Mucosa of stomach (tissue), 1 donor: ENCODE results near the gene KIF13A.

Source experiments
- H3K27me3 ChIP-seq: one replicate; pipeline ENCODE4 v1.7.0; 2013; ENCODE audit warnings: mild to moderate bottlenecking, low read length; ENCODE audit not compliant: control insufficient read depth, insufficient read depth
- H3K36me3 ChIP-seq: one replicate; pipeline ENCODE4 v1.7.0; 2013; ENCODE audit warnings: low read length; ENCODE audit not compliant: control insufficient read depth, insufficient read depth
- H3K4me1 ChIP-seq: one replicate; pipeline ENCODE4 v1.7.0; 2013; ENCODE audit warnings: mild to moderate bottlenecking, low read length; ENCODE audit not compliant: control insufficient read depth, insufficient read depth
- H3K4me3 ChIP-seq: one replicate; pipeline ENCODE4 v1.7.0; 2013; ENCODE audit warnings: low read length
- H3K9ac ChIP-seq: one replicate; pipeline ENCODE4 v1.7.0; 2013; ENCODE audit warnings: mild to moderate bottlenecking, low read length, moderate library complexity
- H3K9me3 ChIP-seq: one replicate; pipeline ENCODE4 v1.7.0; 2013; ENCODE audit warnings: mild to moderate bottlenecking, low read length, moderate library complexity; ENCODE audit not compliant: control insufficient read depth
- donor health status: Pancreatic carcinoma.

Gene KIF13A

DNA sequence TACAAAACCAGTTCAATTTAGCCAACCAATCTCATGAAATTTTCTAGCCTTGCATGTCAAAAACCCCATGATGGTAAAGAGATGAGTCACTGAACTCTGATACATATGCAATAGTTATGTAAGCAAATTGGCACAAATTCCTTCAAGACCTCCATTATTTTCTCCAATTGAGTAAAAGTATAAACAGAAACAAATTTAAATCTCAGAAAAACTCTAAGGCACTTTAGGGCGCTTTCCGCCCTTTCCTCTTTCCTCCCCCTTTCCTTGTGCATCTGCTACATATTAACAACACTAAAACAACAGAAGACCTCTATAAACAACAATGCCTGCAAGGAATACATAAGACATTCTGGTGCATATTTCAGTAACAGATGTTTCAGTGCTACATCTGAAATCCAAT lies 48.5 kb downstream of the KIF13A start:
- Histone ChIP-seq H3K36me3 (no peaks in the 10 kb centered on the region), H3K4me1 (peaks cover 2% of the 10 kb centered on the region), H3K27me3 (no peaks in the 10 kb centered on the region), H3K4me3 (no peak overlapping the region), H3K9ac (no peak overlapping the region), H3K9me3 (no peaks in the 10 kb centered on the region)

- no peaks in the 10 kb centered on the region for H3K27me3 ChIP-seq
- no peak overlapping the region for H3K9ac ChIP-seq
- no peaks in the 10 kb centered on the region for H3K36me3 ChIP-seq
- H3K4me1 ChIP-seq = peaks cover 19% of the 10 kb centered on the region
- H3K4me3 ChIP-seq = no peak overlapping the region
- H3K9me3 ChIP-seq = no peaks in the 10 kb centered on the region
Measured at GRCh38 chr6:17935188-17936149, 52.0 kb downstream of the KIF13A start.

- no peak overlapping the region for H3K9ac ChIP-seq
- no peak overlapping the region for H3K4me3 ChIP-seq
- no peaks in the 10 kb centered on the region for H3K9me3 ChIP-seq
- peaks cover 25% of the 10 kb centered on the region for H3K4me1 ChIP-seq
- no peaks in the 10 kb centered on the region for H3K27me3 ChIP-seq
- H3K36me3 ChIP-seq = no peaks in the 10 kb centered on the region
Measured at GRCh38 chr6:17933716-17934115, 53.7 kb downstream of the KIF13A start.

GRCh38 chr6:17932330-17932852 lies 55.0 kb downstream of the KIF13A start:
- H3K4me3 ChIP-seq = no peak overlapping the region
- no peaks in the 10 kb centered on the region for H3K9me3 ChIP-seq
- H3K27me3 ChIP-seq = no peaks in the 10 kb centered on the region
- H3K36me3 ChIP-seq = no peaks in the 10 kb centered on the region
- peak overlapping the region; percentile 11 for H3K9ac ChIP-seq
- peaks cover 25% of the 10 kb centered on the region for H3K4me1 ChIP-seq

DNA sequence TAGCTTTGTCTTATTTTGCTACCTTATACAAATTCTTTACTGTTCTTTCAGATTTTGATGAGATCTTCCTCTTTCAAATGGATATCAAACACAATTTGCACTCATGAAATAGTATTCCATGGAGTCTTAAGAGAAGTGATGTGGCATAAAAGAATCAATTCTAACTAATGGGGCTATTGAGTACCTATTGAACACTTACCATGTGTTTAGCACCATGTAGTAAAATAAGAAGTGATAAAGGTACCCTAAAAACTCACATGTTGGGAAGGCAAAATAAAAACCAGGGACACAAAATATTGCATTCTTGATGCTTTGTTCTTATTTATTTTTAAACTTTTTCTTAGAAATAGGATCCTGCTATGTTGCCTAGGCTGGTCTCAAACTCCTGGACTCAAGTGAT lies 56.2 kb downstream of the KIF13A start:
- H3K27me3 ChIP-seq = no peaks in the 10 kb centered on the region
- no peak overlapping the region for H3K4me3 ChIP-seq
- no peaks in the 10 kb centered on the region for H3K9me3 ChIP-seq
- H3K36me3 ChIP-seq = no peaks in the 10 kb centered on the region
- H3K4me1 ChIP-seq = peaks cover 25% of the 10 kb centered on the region
- no peak overlapping the region for H3K9ac ChIP-seq

DNA sequence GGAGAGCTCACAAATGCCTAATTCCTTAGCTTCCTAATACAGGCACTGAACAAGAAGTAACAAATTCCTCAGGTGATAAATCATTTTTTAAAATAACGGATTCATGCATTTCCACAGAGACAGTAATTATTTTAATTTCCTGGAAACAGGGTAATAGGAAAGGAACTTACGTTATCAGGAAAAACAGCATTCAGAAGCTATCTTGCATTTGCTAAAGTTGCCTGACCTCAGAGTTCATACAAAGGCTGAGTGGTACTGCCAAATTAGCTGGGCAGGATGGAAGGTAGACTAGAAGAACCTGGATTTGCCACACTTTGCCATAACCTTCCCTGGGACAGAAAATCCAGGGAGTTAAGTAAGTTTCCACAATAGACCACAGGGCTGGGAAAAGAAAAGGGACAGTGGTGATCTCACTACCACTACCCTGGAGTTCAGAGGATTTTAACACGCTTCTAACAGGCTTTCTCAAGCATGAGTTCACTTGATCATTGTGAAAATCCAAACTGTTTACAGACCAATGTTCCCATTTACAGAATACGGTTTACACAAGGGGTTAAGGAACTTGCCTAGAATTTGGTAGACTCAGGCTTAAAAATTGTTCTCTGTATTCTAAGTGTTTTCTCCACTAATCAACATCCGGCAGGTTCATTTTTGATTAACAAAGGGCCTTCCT lies 57.0 kb downstream of the KIF13A start:
- no peak overlapping the region for H3K9ac ChIP-seq
- no peaks in the 10 kb centered on the region for H3K9me3 ChIP-seq
- no peaks in the 10 kb centered on the region for H3K27me3 ChIP-seq
- peaks cover 25% of the 10 kb centered on the region for H3K4me1 ChIP-seq
- no peak overlapping the region for H3K4me3 ChIP-seq
- H3K36me3 ChIP-seq = no peaks in the 10 kb centered on the region

DNA sequence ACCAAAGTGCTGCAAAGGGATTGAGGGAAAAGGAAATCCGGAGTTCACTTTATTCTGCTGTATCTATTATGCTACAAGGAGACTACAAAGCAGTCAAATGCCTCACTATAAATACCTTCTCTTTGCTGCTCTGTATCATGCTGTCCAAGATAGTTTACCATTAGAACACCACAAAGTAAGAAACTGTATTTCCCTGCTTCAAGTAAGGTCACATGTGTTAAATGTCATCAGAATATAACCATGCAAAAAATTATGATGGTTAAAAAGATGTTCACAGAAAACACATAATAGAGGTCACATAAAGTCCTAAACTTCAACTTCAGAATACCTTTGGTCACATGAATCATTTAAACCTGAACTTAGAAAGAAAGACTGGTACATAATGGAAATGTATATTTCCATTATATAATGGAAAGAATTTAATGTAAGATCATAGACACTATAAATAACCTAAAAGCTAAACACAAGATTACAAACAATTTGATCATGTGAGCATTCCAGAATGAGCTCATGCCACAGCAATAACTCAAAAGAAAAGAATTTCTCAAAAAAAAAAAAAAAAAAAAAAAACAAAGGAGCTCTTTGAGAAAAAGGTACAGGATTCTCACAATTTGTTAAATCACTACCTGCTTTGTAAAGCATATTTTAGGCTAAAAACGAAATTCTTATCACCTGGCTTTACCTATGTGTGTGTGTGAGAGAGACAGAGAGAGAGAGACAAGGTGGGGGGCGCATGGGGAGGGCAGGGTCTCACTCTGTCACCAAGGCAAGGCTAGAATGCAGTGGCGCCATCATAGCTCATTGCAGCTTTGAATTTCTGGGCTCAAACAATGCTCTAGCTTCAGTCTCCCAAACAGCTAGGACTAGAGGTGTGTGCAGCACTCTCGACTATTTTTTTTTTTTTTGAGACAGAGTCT lies 58.7 kb downstream of the KIF13A start:
- H3K9me3 ChIP-seq = no peaks in the 10 kb centered on the region
- H3K27me3 ChIP-seq = no peaks in the 10 kb centered on the region
- H3K9ac ChIP-seq = no peak overlapping the region
- no peaks in the 10 kb centered on the region for H3K36me3 ChIP-seq
- peaks cover 22% of the 10 kb centered on the region for H3K4me1 ChIP-seq
- no peak overlapping the region for H3K4me3 ChIP-seq

DNA sequence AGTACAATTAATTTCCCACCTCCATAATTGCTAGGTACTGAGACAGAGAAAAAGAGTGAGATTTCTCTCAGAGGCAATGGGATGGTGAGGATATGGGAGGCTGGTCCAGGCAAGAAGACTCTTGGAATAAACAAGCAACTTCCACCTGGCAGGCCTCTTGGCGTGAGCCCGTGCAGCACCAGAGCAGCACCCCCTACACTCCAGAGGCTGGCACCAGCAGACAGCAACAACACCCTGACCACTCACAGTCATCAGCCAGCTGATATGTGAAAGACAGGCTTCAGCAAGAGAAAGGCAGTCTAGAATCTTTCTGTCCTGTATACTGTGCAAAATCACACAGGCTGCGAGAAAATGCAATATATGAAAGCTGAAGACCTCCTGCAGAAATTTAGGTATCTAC lies 59.7 kb downstream of the KIF13A start:
- Histone ChIP-seq H3K9ac (no peak overlapping the region), H3K27me3 (no peaks in the 10 kb centered on the region), H3K36me3 (no peaks in the 10 kb centered on the region), H3K9me3 (no peaks in the 10 kb centered on the region), H3K4me3 (no peak overlapping the region), H3K4me1 (peaks cover 11% of the 10 kb centered on the region)

DNA sequence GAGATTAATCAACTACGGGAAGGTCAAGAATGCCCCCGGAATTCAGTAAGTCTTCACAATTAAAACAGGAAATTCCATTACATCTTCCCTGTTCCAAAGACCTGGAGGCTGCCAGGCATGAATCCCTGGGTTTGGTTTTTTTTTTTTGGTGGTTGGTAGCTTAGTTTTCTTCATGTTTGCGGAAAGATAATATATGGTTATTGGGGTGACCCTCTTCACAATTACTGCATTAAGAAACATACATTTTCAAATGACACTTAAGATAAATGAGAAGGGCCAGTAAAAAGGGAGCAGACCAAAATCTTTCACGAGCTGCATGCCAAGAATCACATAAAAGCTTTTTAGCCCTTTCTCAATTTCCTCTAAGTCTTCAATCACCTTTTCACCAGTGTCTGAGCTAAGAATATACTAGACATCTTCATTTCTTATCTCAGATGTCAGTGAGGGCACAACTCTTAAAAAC lies 64.0 kb downstream of the KIF13A start:
- H3K9ac ChIP-seq = no peak overlapping the region
- H3K27me3 ChIP-seq = no peaks in the 10 kb centered on the region
- H3K4me3 ChIP-seq = no peak overlapping the region
- H3K36me3 ChIP-seq = no peaks in the 10 kb centered on the region
- no peaks in the 10 kb centered on the region for H3K4me1 ChIP-seq
- no peaks in the 10 kb centered on the region for H3K9me3 ChIP-seq

DNA sequence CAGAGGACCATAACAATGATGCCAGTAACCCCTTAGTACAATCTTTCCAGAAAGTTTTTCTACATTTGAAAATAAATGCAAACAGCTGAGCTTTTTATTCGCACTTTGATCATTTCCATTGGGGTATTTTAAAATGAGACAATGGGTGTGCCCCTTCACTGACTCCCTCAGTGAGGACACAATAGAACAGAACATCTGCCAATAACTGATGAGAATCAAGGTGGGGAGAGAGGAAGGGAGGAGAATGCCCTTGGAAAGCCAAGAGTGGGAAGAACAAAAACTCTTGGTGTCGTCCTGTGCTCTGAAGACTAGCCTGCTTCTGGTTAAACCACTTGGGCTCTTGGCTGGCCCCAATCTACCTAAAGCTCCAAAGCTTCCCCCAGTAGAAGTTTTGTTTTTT lies 66.0 kb downstream of the KIF13A start:
- no peaks in the 10 kb centered on the region for H3K27me3 ChIP-seq
- no peak overlapping the region for H3K4me3 ChIP-seq
- no peaks in the 10 kb centered on the region for H3K4me1 ChIP-seq
- H3K9me3 ChIP-seq = no peaks in the 10 kb centered on the region
- H3K36me3 ChIP-seq = no peaks in the 10 kb centered on the region
- H3K9ac ChIP-seq = no peak overlapping the region

GRCh38 chr6:17919496-17919895 lies 67.9 kb downstream of the KIF13A start:
- Histone ChIP-seq H3K4me3 (no peak overlapping the region), H3K9me3 (no peaks in the 10 kb centered on the region), H3K9ac (no peak overlapping the region), H3K4me1 (no peaks in the 10 kb centered on the region), H3K36me3 (no peaks in the 10 kb centered on the region), H3K27me3 (no peaks in the 10 kb centered on the region)
